EH (cell line): ENCODE results near the gene IKZF2.

Experiments
- DNase-seq: peaks from one replicate; pipeline ENCODE4 v3.0.0-alpha.2; 2015; ENCODE audit warnings: low read depth

Gene IKZF2

GRCh38 chr2:212958133-212958532 is 193.3 kb downstream of the IKZF2 start:
- DNase-seq = no peak

GRCh38 chr2:212957624-212958023 is 193.8 kb downstream of the IKZF2 start:
- no peak for DNase-seq

- DNase-seq = no peak
These were observed 194.5 kb downstream of the IKZF2 start for GRCh38 chr2:212956665-212957607.

GRCh38 chr2:212953170-212953920 is 198.1 kb downstream of the IKZF2 start:
- DNase-seq = no peak

- DNase-seq = no peak
These were observed 201.6 kb downstream of the IKZF2 start for GRCh38 chr2:212949786-212950185.
